Transverse colon (tissue), 4 donors: ENCODE measurements around the gene CCRL2. TPM values are rescaled to one million over a fixed set of nuclear protein-coding genes. Genes with fewer than 3 reads are reported as not detected.

Source experiments
- DNase-seq: peaks from one replicate; pipeline ENCODE4 v3.0.0-alpha.2; 2019
- H3K27ac ChIP-seq, 4 donors: fragments of 200-600 bp; sonication (generic); 2 replicates each; pipeline ENCODE4 v1.5.1; 2016 to 2018; ENCODE audit warnings: inconsistent platforms in 4 of 4
- H3K27me3 ChIP-seq: fragments of 200-600 bp; sonication (generic); 2 replicates; pipeline ENCODE4 v1.5.1; 2017; ENCODE audit warnings: inconsistent platforms
- H3K36me3 ChIP-seq, 4 donors: fragments of 200-600 bp; sonication (generic); 2 replicates each; pipeline ENCODE4 v1.5.1; 2017 to 2019; ENCODE audit warnings: inconsistent platforms in 4 of 4
- H3K4me1 ChIP-seq, 4 donors: fragments of 200-600 bp; sonication (generic); 2 replicates each; pipeline ENCODE4 v1.5.1; 2017 to 2020; ENCODE audit warnings: inconsistent platforms in 4 of 4
- H3K4me3 ChIP-seq, 4 donors: fragments of 200-600 bp; sonication (generic); 1 replicate in 1 of 4; 2 replicates in 3 of 4; pipeline versions ENCODE4 v1.5.1 to v1.6.1; 2017 to 2019; ENCODE audit warnings: inconsistent platforms in 4 of 4
- H3K9me3 ChIP-seq, 2 donors: fragments of 200-600 bp; sonication (generic); 2 replicates each; pipeline ENCODE4 v1.5.1; 2017 to 2019; ENCODE audit warnings: inconsistent platforms in 2 of 2
- CTCF ChIP-seq, 5 experiments: fragments of 200-600 bp in 3 of 5; fragments of 450-650 bp in 2 of 5; sonication (generic) in 3 of 5; IDR thresholded peaks; 1 replicate in 2 of 5; 2 replicates in 3 of 5; pipeline ENCODE4 v1.5.1; 2016 to 2017; ENCODE audit warnings: antibody characterized with exemption in 5 of 5, inconsistent platforms in 3 of 5, mild to moderate bottlenecking in 2 of 5, moderate library complexity in 1 of 5
- EP300 ChIP-seq: sonication (generic); formaldehyde crosslinking; IDR thresholded peaks from one replicate; pipeline ENCODE4 v1.6.1; 2017; ENCODE audit warnings: antibody characterized with exemption, low read depth
- POLR2A ChIP-seq: fragments of 450-650 bp; IDR thresholded peaks from one replicate; pipeline ENCODE4 v1.6.1; 2016; ENCODE audit warnings: antibody characterized with exemption, mild to moderate bottlenecking, moderate library complexity
- POLR2AphosphoS5 ChIP-seq, 3 donors: sonication (generic); formaldehyde crosslinking; IDR thresholded peaks; one replicate each; pipeline ENCODE4 v1.6.1; 2016; ENCODE audit warnings: antibody characterized with exemption in 3 of 3
- WGBS, 2 donors: methylation state at CpG; one replicate each; pipeline ENCODE4 v1.1.5; 2018; ENCODE audit warnings: low coverage in 1 of 2; 5-methylcytosine and 5-hydroxymethylcytosine counted together
- in situ Hi-C, 4 donors: fragments of 200-750 bp; cut with MboI; loops; one replicate each; pipeline versions ENCODE4 v1.15.0 to v1.15.1; 2017; ENCODE audit warnings: low sequenced_read_pairs in 3 of 4, low pct_ligation_motif_present in 1 of 4, low pct_unique_long_range_greater_than_20kb in 1 of 4
- intact Hi-C: fragments of 100-400 bp; cut with DNase I; formaldehyde crosslinking; loops from one replicate; pipeline ENCODE4 v1.15.1; 2023; ENCODE audit warnings: low total_unique reads
- total RNA-seq, 4 donors: library from RNA; depleted of rRNA; stranded (reverse); fragments of >200 nt; gene quantifications; one replicate each; pipeline ENCODE4 v1.1.0, GENCODE V29; 2016

CCRL2 gene
- total RNA-seq, 4 donors from 2014 or later: 2.6 to 13.9 (median 9.8) TPM

- H3K9me3 ChIP-seq: no peaks in the 10 kb centered on the region
- in situ Hi-C loops: loop anchor here (10.0 to 25.0 kb wide), 5 partner anchors 77 to 424 kb away; partner anchors contain the start of gene CXCR6 (in 2 of the 4)
Observed at GRCh38 chr3:46361408-46362283, 45.4 kb upstream of the CCRL2 start.

DNA sequence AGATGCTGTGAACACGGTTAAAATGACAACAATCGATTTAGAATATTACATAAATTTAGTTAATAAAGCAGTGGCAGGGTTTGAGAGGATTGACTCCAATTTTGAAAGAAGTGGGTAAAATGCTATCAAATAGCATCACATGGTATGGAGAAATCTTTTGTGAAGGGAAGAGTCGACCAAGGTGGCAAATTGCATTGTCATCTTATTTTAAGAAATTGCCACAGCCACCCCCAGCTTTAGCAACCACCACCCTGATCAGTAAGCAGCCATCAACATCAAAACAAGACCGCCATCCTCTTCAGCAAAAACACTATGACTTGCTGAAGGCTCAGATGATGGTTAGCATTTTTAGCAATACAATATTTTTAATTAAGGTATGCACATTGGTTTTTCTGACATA, 42.0 kb upstream of the CCRL2 start:
- Histone ChIP-seq H3K9me3 (no peaks in the 10 kb centered on the region), H3K4me3 (no peak overlapping the region), H3K27ac (no peak overlapping the region), H3K27me3 (no peaks in the 10 kb centered on the region), H3K4me1 (peaks cover 0 to 11% (median 0%) of the 10 kb centered on the region in 4 donors), H3K36me3 (no peaks in the 10 kb centered on the region)
- intact Hi-C loops (no loop called here), in situ Hi-C loops (loop anchor here (5.0 to 25.0 kb wide), 6 partner anchors 80 to 428 kb away; partner anchors contain the start of gene CXCR6 (in 2 of the 4))
- 92 to 93% methylated on average over 4 of the region's 4 CpGs for WGBS, 2 donors
- TF ChIP-seq POLR2A (no peak), EP300 (no peak), CTCF (IDR thresholded peaks at IDR 0.05) (no peak), POLR2AphosphoS5 (IDR thresholded peaks at IDR 0.05) (no peak)
- DNase-seq: no peak

More at GRCh38 chr3:46361408-46362283, 45.4 kb upstream of the CCRL2 start:
- intact Hi-C loops: no loop called here
- H3K36me3 ChIP-seq: no peaks in the 10 kb centered on the region
- H3K4me1 ChIP-seq: peaks cover 0 to 19% (median 0%) of the 10 kb centered on the region in 4 donors
- H3K4me3 ChIP-seq: no peak overlapping the region
- no peaks in the 10 kb centered on the region for H3K27me3 ChIP-seq
- peak overlapping the region; percentile 14 to 34 (median 22) for H3K27ac ChIP-seq
- no peak for DNase-seq
- 60 to 65% methylated on average over 6 to 8 of the region's 8 CpGs for WGBS, 2 donors
- TF ChIP-seq CTCF (IDR thresholded peaks at IDR 0.05) (no peak), EP300 (no peak), POLR2A (no peak), POLR2AphosphoS5 (IDR thresholded peaks at IDR 0.05) (no peak)

DNA sequence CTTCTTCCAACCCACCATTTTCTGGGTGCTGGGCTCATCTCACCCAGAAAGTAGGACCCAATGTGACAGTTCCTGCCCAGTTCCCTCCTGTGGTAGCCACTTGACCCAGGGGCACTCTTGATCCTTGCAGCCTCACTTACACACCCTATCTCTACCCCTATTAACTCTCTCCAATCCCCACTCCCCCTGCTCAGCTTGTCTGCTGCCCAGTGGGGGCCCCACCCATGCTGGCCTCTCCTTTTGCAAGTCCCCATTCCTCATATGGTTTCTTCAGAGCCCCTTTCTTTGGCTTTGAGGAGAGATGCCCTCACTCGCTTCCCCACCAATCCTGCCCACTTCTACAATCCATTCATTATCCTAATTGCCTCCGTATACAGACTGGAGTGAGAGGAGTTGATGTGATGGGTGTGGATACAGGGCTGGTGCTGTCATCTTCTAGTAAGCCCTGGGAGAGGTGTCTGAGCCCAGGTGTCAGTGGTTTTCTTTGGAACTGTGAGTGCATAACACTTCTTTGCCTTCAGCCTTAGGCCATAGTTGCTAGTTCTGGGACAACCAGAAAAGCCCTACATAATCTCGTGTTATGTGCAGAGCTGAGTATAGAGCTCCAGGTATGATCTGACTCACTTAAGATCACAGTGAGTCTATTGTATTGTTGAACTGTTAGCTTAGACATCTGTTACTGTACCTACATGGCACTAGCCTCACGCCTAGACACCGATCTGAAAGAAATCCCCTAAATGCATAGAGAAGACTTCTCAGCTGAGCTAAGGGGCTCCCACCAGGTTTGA, 41.1 kb upstream of the CCRL2 start:
- in situ Hi-C loops: loop anchor here (5.0 to 25.0 kb wide), 6 partner anchors 81 to 429 kb away; partner anchors contain the start of gene CXCR6 (in 2 of the 4)
- no peak for TF ChIP-seq CTCF (IDR thresholded peaks at IDR 0.05)
- TF ChIP-seq EP300: no peak
- TF ChIP-seq POLR2AphosphoS5 (IDR thresholded peaks at IDR 0.05): no peak
- no peak for TF ChIP-seq POLR2A
- Histone ChIP-seq H3K27me3 (no peaks in the 10 kb centered on the region), H3K27ac (no peak overlapping the region), H3K4me3 (no peak overlapping the region), H3K36me3 (no peaks in the 10 kb centered on the region), H3K9me3 (no peaks in the 10 kb centered on the region), H3K4me1 (peaks cover 0 to 8% (median 0%) of the 10 kb centered on the region in 4 donors)
- no peak for DNase-seq
- 95% methylated on average over 4 to 5 of the region's 5 CpGs for WGBS, 2 donors
- intact Hi-C loops: no loop called here

GRCh38 chr3:46367811-46368210, 39.2 kb upstream of the CCRL2 start:
- TF ChIP-seq CTCF (IDR thresholded peaks at IDR 0.05) (no peak), EP300 (no peak)
- no peaks in the 10 kb centered on the region for H3K9me3 ChIP-seq
- intact Hi-C loops: no loop called here
- no peak for DNase-seq
- peak overlapping the region in 2 of 4 donors; percentile 3 for H3K27ac ChIP-seq
- no peaks in the 10 kb centered on the region for H3K4me1 ChIP-seq
- in situ Hi-C loops: loop anchor here (5.0 to 25.0 kb wide), 6 partner anchors 83 to 431 kb away; partner anchors contain the start of gene CXCR6 (in 2 of the 4)
- no peaks in the 10 kb centered on the region for H3K36me3 ChIP-seq
- H3K27me3 ChIP-seq: no peaks in the 10 kb centered on the region
- H3K4me3 ChIP-seq: no peak overlapping the region
- WGBS, 2 donors: 71 to 76% methylated on average over 5 of the region's 5 CpGs
